K562 (cell line): ENCODE data around the gene ARHGAP15. TPM values are rescaled to one million over a fixed set of nuclear protein-coding genes. Genes with fewer than 3 reads are reported as not detected.

Source experiments
- ATAC-seq: fragments of 200-7000 bp; cut with Tn5 transposase; 3 replicates; pipeline ENCODE4 v1.9.1; 2020; ENCODE audit warnings: moderate library complexity
- BruUV-seq: library from RNA; stranded (reverse); fragments of 400-500 nt; replicated peaks from 2 replicates; lab custom pipeline; 2021; lab: Mats Ljungman, UMichigan
- CTCF ChIA-PET: fragments of 300-600 bp; formaldehyde crosslinking; extraction: SDS; loops from one replicate; lab custom pipeline; 2021; ENCODE audit warnings: low intra/inter-chr PET ratio; lab: Yijun Ruan, JAX
- POLR2A ChIA-PET: fragments of 300-600, 350-650 bp; sonication (Branson Sonifier 250); formaldehyde crosslinking; extraction: SDS; loops from one replicate; lab custom pipeline; 2021; ENCODE audit warnings: antibody characterized with exemption, inconsistent platforms; lab: Yijun Ruan, JAX
- DNase-seq, 4 experiments: peaks; one replicate each; pipeline versions ENCODE4 v3.0.0 to v3.0.0-alpha.2; 2011 to 2018; ENCODE audit warnings: low spot score in 3 of 4, mixed read lengths in 3 of 4; ENCODE audit errors: extremely low read depth in 1 of 4
- FAIRE-seq: peaks from 2 replicates; lab custom pipeline; 2011; peaks lifted over from hg19 to GRCh38; lab: Jason Lieb, UNC
- H2AFZ ChIP-seq: 2 replicates; pipeline ENCODE4 v1.6.0; 2011; ENCODE audit warnings: low read depth, low read length, control low read depth, inconsistent platforms
- H3K27ac ChIP-seq: fragments of 200-600 bp; 3 replicates; pipeline ENCODE4 v1.8.0; 2011; ENCODE audit warnings: low read depth, mild to moderate bottlenecking, control low read depth, inconsistent platforms, low read length, moderate library complexity, mixed read lengths; ENCODE audit errors: extremely low read depth
- H3K27me3 ChIP-seq, 2 experiments: fragments of 300-600 bp in 1 of 2; 2 replicates in 1 of 2; 3 replicates in 1 of 2; pipeline versions ENCODE4 v1.6.0 to v1.8.0; 2011; ENCODE audit warnings: inconsistent platforms in 2 of 2, low read length in 2 of 2, mild to moderate bottlenecking in 1 of 2, mixed read lengths in 1 of 2, moderate library complexity in 1 of 2; ENCODE audit not compliant: control insufficient read depth in 2 of 2, insufficient read depth in 2 of 2
- H3K36me3 ChIP-seq: fragments of 300-600 bp; 3 replicates; pipeline ENCODE4 v1.8.0; 2011; ENCODE audit warnings: mild to moderate bottlenecking, low read length, inconsistent platforms; ENCODE audit not compliant: control insufficient read depth, insufficient read depth
- H3K4me1 ChIP-seq, 2 experiments: fragments of 200-600 bp in 1 of 2; replicated peaks in 1 of 2; 2 replicates in 1 of 2; 3 replicates in 1 of 2; pipeline versions ENCODE4 v1.5.1 to v1.8.0; 2011; ENCODE audit warnings: inconsistent platforms in 2 of 2, low read length in 2 of 2, mild to moderate bottlenecking in 1 of 2, mixed read lengths in 1 of 2, moderate library complexity in 1 of 2; ENCODE audit not compliant: control insufficient read depth in 2 of 2, insufficient read depth in 2 of 2
- H3K4me2 ChIP-seq: 2 replicates; pipeline ENCODE4 v1.6.1; 2011; ENCODE audit warnings: low read length, control low read depth, inconsistent platforms, mixed read lengths; ENCODE audit not compliant: insufficient read depth
- H3K4me3 ChIP-seq: fragments of 200-600 bp; sonication (generic), shearing (Covaris generic); 2 replicates; pipeline ENCODE4 v1.5.1; 2016; ENCODE audit warnings: control low read depth, inconsistent platforms
- H3K79me2 ChIP-seq: fragments of 200-600 bp; 3 replicates; pipeline ENCODE4 v1.8.0; 2011; ENCODE audit warnings: low read length, inconsistent platforms; ENCODE audit not compliant: control insufficient read depth, insufficient read depth
- H3K9ac ChIP-seq, 2 experiments: 2 replicates each; pipeline versions ENCODE4 v1.6.0 to v1.6.1; 2011; ENCODE audit warnings: low read depth in 2 of 2, low read length in 2 of 2, control low read depth in 1 of 2, inconsistent platforms in 1 of 2, mild to moderate bottlenecking in 1 of 2, mixed read lengths in 1 of 2; ENCODE audit not compliant: insufficient read depth in 1 of 2
- H3K9me1 ChIP-seq: one replicate; pipeline ENCODE4 v1.6.0; 2011; ENCODE audit warnings: inconsistent platforms, mild to moderate bottlenecking, low read length, moderate library complexity; ENCODE audit not compliant: control insufficient read depth, insufficient read depth
- H3K9me3 ChIP-seq: replicated peaks from 2 replicates; pipeline ENCODE4 v1.5.1; 2011; ENCODE audit warnings: low read depth, low read length, inconsistent platforms; ENCODE audit not compliant: control insufficient read depth, insufficient read depth
- H4K20me1 ChIP-seq: replicated peaks from 2 replicates; pipeline ENCODE4 v1.6.1; 2011; ENCODE audit warnings: low read length, inconsistent platforms, mixed read lengths; ENCODE audit not compliant: control insufficient read depth, insufficient read depth
- BDP1 ChIP-seq: IDR thresholded peaks from 3 replicates; pipeline ENCODE4 v1.6.1; 2011; ENCODE audit not compliant: insufficient read length, insufficient read depth
- GATAD2B ChIP-seq: fragments of 450-650 bp; IDR thresholded peaks from 2 replicates; pipeline ENCODE4 v1.6.1; 2017; ENCODE audit warnings: mild to moderate bottlenecking, borderline replicate concordance
- GTF2E2 ChIP-seq: fragments of 200-800 bp; sonication (Bioruptor generic); IDR thresholded peaks from 2 replicates; pipeline ENCODE4 v1.6.1; 2016; ENCODE audit warnings: missing genetic modification characterization, missing compliant biosample characterization
- HINFP ChIP-seq: fragments of 450-650 bp; conservative IDR thresholded peaks from 2 replicates; pipeline ENCODE4 v1.6.1; 2016; ENCODE audit warnings: missing genetic modification characterization, low read depth, mild to moderate bottlenecking, control low read depth, missing compliant biosample characterization
- SAFB ChIP-seq: fragments of 200-400 bp; formaldehyde crosslinking; IDR thresholded peaks from 2 replicates; pipeline ENCODE4 v1.6.1; 2017; ENCODE audit warnings: low read depth, low read length, borderline replicate concordance
- ZFP1 ChIP-seq: fragments of 450-650 bp; formaldehyde crosslinking; IDR thresholded peaks from 2 replicates; pipeline ENCODE4 v1.4.0; 2020; ENCODE audit warnings: mild to moderate bottlenecking, mixed read lengths
- ZNF140 ChIP-seq: fragments of 250-450 bp; sonication (Bioruptor Pico); IDR thresholded peaks from 2 replicates; pipeline ENCODE4 v1.8.0; 2021; ENCODE audit warnings: moderate library complexity, mild to moderate bottlenecking, inconsistent platforms
- WGBS: fragments of 100-300 bp; shearing (Covaris generic); methylation state at CpG from one replicate; pipeline ENCODE4 v1.1.6; 2016; ENCODE audit warnings: low coverage, mixed read lengths; ENCODE audit not compliant: insufficient coverage; ENCODE audit errors: missing lambda C conversion rate; 5-methylcytosine and 5-hydroxymethylcytosine counted together
- in situ Hi-C: fragments of 300-500 bp; cut with MboI; formaldehyde crosslinking; loops from 4 replicates; pipeline ENCODE4 v1.15.0; 2018; ENCODE audit warnings: inconsistent platforms, mixed read lengths
- intact Hi-C: fragments of 100-400 bp; cut with micrococcal nuclease; formaldehyde crosslinking; loops from 2 replicates; pipeline ENCODE4 v1.14.2; 2022
- polyA plus RNA-seq, 8 experiments: library from polyadenylated mRNA; depleted of rRNA in 4 of 8; stranded (reverse) in 5 of 8; unstranded in 3 of 8; fragments of >200 nt; fragmentation: Nextera tagmentation in 2 of 8; fragmentation: Illumina TruSeq in 1 of 8; extraction: Ambion mirVana in 2 of 8; extraction: Trizol in 1 of 8; gene quantifications; 2 replicates each; pipeline versions ENCODE4 v1.2.1 to v1.2.3, GENCODE V29; 2011 to 2014; ENCODE audit warnings: inconsistent platforms in 1 of 8, missing spikeins in 1 of 8
- total RNA-seq, 7 experiments: library from RNA; depleted of rRNA in 6 of 7; stranded (reverse); fragments of >200 nt in 6 of 7; fragmentation: Illumina TruSeq in 2 of 7; extraction: Trizol in 2 of 7; gene quantifications; 2 replicates each; pipeline versions ENCODE4 v1.2.1 to v1.2.3, GENCODE V29; 2011 to 2021; ENCODE audit warnings: low replicate concordance in 1 of 7

ARHGAP15 gene
- total and polyA plus RNA-seq, 9 of the 15 experiments (the other 6 are each of a cell fraction or from before 2014, with no cell fraction given) = 1.5 to 17.9 (median 7.9) TPM

- no peaks in the 10 kb centered on the region for H4K20me1 ChIP-seq
- H3K27ac ChIP-seq = no peak overlapping the region
- 11% methylated on average over 3 of the region's 3 CpGs for WGBS
- no TSS peak for BruUV-seq
- FAIRE-seq (no peak), ATAC-seq (no peak), DNase-seq (no peak)
- ChIA-PET CTCF (no interaction called here), POLR2A (interaction anchor here (1.1 kb wide), 1 partner anchor 14 kb away, joined by 4 read pairs; no protein-coding TSS in a partner anchor)
- H3K4me1 ChIP-seq = no peaks in the 10 kb centered on the region
- H2AFZ ChIP-seq = no peak overlapping the region
- no peak overlapping the region for H3K4me3 ChIP-seq
- H3K9me3 ChIP-seq = no peaks in the 10 kb centered on the region
- no peak overlapping the region for H3K9ac ChIP-seq
- H3K79me2 ChIP-seq = no peaks in the 10 kb centered on the region
- H3K4me2 ChIP-seq = no peak overlapping the region
- H3K9me1 ChIP-seq = no peaks in the 10 kb centered on the region
- TF ChIP-seq ZNF140 (CRISPR knock-in tag) (no peak), ZFP1 (no peak), SAFB (no peak), GTF2E2 (tag) (no peak), HINFP (no peak), GATAD2B (no peak), BDP1 (no peak)
- intact Hi-C loops (no loop called here), in situ Hi-C loops (no loop called here)
- no peaks in the 10 kb centered on the region for H3K27me3 ChIP-seq
- H3K36me3 ChIP-seq = no peaks in the 10 kb centered on the region
Observed at GRCh38 chr2:143608063-143608423, 478.8 kb downstream of the ARHGAP15 start.
